ENCODE results near the gene XPO5. TPM values are rescaled to one million over a fixed set of nuclear protein-coding genes. Genes with fewer than 3 reads are reported as not detected.

XPO5 gene
- polyA plus RNA-seq, 1 of the 3 experiments (the other 2 are of a cell fraction), result 29.5 TPM

DNA sequence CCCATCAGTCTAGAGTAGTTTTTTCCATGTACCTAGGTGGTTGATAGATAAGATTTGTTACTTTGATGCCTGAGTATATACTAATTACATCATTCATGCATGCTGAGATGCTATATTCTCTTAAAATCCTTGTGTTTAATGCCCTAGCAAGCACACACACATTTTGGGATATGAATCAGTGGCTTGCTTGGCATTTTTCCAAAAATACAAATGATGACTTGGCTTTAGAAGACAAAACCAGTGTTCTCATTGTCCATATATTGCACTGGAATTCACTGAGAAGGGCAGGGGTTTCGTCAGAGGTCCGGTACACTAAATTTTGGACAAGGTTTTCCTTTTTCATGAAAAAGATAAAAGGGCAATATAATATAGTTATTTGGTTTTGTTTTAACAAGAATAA lies 28.3 kb upstream of the XPO5 start:
- peaks cover 26 to 61% of the 10 kb centered on the region in 2 experiments for H3K36me3 ChIP-seq (replicated peaks in 1 of 2; ENCODE audit: control insufficient read depth in 1 of 2, insufficient read depth in 2 of 2, low read length in 1 of 2)

GRCh38 chr6:43600595-43600994 lies 24.8 kb upstream of the XPO5 start:
- H3K9me2 ChIP-seq, result no peaks in the 10 kb centered on the region
- POLR2A ChIA-PET, result interaction anchor here (0.7 to 1.2 kb wide), 2 partner anchors 25 to 487 kb away, joined by 3 to 5 read pairs; no protein-coding TSS in a partner anchor
- no peak for DNase-seq
- 100% methylated on average over 2 of the region's 2 CpGs for WGBS (ENCODE audit: low lambda C conversion rate)
- H3K9me3 ChIP-seq, result no peaks in the 10 kb centered on the region
- H2AFZ ChIP-seq (ENCODE audit: low read depth), result no peak overlapping the region
- no peak overlapping the region for H3K4me3 ChIP-seq (ENCODE audit: low read depth in 2 of 2, low read length in 1 of 2)
- H3K27ac ChIP-seq (ENCODE audit: low read depth in 2 of 2, low read length in 1 of 2), result no peak overlapping the region
- H3F3A ChIP-seq (replicated peaks; ENCODE audit: insufficient read depth), result peaks cover 43% of the 10 kb centered on the region
- peaks cover 10% of the 10 kb centered on the region; the same call in 1 of the 2 replicates for H3K79me2 ChIP-seq (ENCODE audit: insufficient read depth)
- H4K20me1 ChIP-seq (ENCODE audit: insufficient read depth), result 0 out of 2 replicates have a peak, but pooled peaks cover 6% of the 10 kb centered on the region
- H3K27me3 ChIP-seq (ENCODE audit: insufficient read depth), result no peaks in the 10 kb centered on the region
- CTCF ChIA-PET, result interaction anchor here (1.9 kb wide), 1 partner anchor 8 kb away, joined by 8 read pairs; no protein-coding TSS in a partner anchor
- H3K4me2 ChIP-seq, result no peak overlapping the region
- H3K9ac ChIP-seq, result no peak overlapping the region
- peaks cover 26 to 62% of the 10 kb centered on the region in 2 experiments for H3K36me3 ChIP-seq (replicated peaks in 1 of 2; ENCODE audit: control insufficient read depth in 1 of 2, insufficient read depth in 2 of 2, low read length in 1 of 2)
- peaks cover 0 to 10% of the 10 kb centered on the region in 2 experiments; a peak in 1 of 4 replicates for H3K4me1 ChIP-seq (ENCODE audit: control insufficient read depth in 1 of 2, insufficient read depth in 2 of 2, low read depth in 1 of 2, low read length in 1 of 2)
- TF ChIP-seq, protein P1, sequence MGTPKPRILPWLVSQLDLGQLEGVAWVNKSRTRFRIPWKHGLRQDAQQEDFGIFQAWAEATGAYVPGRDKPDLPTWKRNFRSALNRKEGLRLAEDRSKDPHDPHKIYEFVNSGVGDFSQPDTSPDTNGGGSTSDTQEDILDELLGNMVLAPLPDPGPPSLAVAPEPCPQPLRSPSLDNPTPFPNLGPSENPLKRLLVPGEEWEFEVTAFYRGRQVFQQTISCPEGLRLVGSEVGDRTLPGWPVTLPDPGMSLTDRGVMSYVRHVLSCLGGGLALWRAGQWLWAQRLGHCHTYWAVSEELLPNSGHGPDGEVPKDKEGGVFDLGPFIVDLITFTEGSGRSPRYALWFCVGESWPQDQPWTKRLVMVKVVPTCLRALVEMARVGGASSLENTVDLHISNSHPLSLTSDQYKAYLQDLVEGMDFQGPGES (IDR thresholded peaks at IDR 0.05; ENCODE audit: low read depth, low read length), result no peak
- TF ChIP-seq EP300 (IDR thresholded peaks at IDR 0.05; ENCODE audit: borderline replicate concordance in 1 of 2, low read depth in 1 of 2, low read length in 1 of 2), result no peak
- TF ChIP-seq CTCF (IDR thresholded peaks at IDR 0.05), result no peak
- TF ChIP-seq, protein P2, sequence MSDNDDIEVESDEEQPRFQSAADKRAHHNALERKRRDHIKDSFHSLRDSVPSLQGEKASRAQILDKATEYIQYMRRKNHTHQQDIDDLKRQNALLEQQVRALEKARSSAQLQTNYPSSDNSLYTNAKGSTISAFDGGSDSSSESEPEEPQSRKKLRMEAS (IDR thresholded peaks at IDR 0.05; ENCODE audit: low read depth), result no peak
- no peak for TF ChIP-seq USF2 (IDR thresholded peaks at IDR 0.05; ENCODE audit: borderline replicate concordance, low read depth, low read length)
- no peak for TF ChIP-seq EZH2phosphoT487 (IDR thresholded peaks at IDR 0.05; ENCODE audit: borderline replicate concordance, low read depth)
- no peak for TF ChIP-seq CHD2 (IDR thresholded peaks at IDR 0.05; ENCODE audit: low read length, partially characterized antibody)
- no peak for TF ChIP-seq FOXJ3 (CRISPR knock-in tag; IDR thresholded peaks at IDR 0.05)
- no peak for TF ChIP-seq JUND (IDR thresholded peaks at IDR 0.05)
- no peak for TF ChIP-seq POLR2AphosphoS5 (IDR thresholded peaks at IDR 0.05; ENCODE audit: low read depth, low read length)
- TF ChIP-seq, protein P3, sequence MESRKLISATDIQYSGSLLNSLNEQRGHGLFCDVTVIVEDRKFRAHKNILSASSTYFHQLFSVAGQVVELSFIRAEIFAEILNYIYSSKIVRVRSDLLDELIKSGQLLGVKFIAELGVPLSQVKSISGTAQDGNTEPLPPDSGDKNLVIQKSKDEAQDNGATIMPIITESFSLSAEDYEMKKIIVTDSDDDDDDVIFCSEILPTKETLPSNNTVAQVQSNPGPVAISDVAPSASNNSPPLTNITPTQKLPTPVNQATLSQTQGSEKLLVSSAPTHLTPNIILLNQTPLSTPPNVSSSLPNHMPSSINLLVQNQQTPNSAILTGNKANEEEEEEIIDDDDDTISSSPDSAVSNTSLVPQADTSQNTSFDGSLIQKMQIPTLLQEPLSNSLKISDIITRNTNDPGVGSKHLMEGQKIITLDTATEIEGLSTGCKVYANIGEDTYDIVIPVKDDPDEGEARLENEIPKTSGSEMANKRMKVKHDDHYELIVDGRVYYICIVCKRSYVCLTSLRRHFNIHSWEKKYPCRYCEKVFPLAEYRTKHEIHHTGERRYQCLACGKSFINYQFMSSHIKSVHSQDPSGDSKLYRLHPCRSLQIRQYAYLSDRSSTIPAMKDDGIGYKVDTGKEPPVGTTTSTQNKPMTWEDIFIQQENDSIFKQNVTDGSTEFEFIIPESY (IDR thresholded peaks at IDR 0.05; ENCODE audit: borderline replicate concordance, low read depth), result no peak

More for the DNA sequence above, 28.3 kb upstream of the XPO5 start:
- Histone ChIP-seq H3K9me2 (no peaks in the 10 kb centered on the region), H2AFZ (ENCODE audit: low read depth) (no peak overlapping the region), H4K20me1 (ENCODE audit: insufficient read depth) (0 out of 2 replicates have a peak, but pooled peaks cover 6% of the 10 kb centered on the region), H3K4me3 (ENCODE audit: low read depth in 2 of 2, low read length in 1 of 2) (no peak overlapping the region), H3F3A (replicated peaks; ENCODE audit: insufficient read depth) (peaks cover 35% of the 10 kb centered on the region), H3K27ac (ENCODE audit: low read depth in 2 of 2, low read length in 1 of 2) (peak overlapping the region in 1 of 2 experiments; percentile 47; a peak in 2 of 4 replicates), H3K9ac (no peak overlapping the region), H3K9me3 (no peaks in the 10 kb centered on the region), H3K79me2 (ENCODE audit: insufficient read depth) (peaks cover 17% of the 10 kb centered on the region), H3K4me1 (ENCODE audit: control insufficient read depth in 1 of 2, insufficient read depth in 2 of 2, low read depth in 1 of 2, low read length in 1 of 2) (peaks cover 0 to 10% of the 10 kb centered on the region in 2 experiments; a peak in 2 of 4 replicates), H3K4me2 (no peak overlapping the region), H3K27me3 (ENCODE audit: insufficient read depth) (no peaks in the 10 kb centered on the region)
- no peak for DNase-seq
- 95% methylated on average over 2 of the region's 2 CpGs for WGBS (ENCODE audit: low lambda C conversion rate)
- CTCF ChIA-PET, result no interaction called here
- no peak for TF ChIP-seq RCOR1 (IDR thresholded peaks at IDR 0.05; ENCODE audit: low read length)
- peak; percentile 52 for TF ChIP-seq JUND (IDR thresholded peaks at IDR 0.05)
- TF ChIP-seq NFIC (IDR thresholded peaks at IDR 0.05; ENCODE audit: borderline replicate concordance), result peak; percentile 82
- no peak for TF ChIP-seq MXI1 (IDR thresholded peaks at IDR 0.05; ENCODE audit: low read depth, low read length)
- no peak for TF ChIP-seq FOXM1 (IDR thresholded peaks at IDR 0.05; ENCODE audit: low read depth)
- TF ChIP-seq ELF1 (IDR thresholded peaks at IDR 0.05), result no peak
- TF ChIP-seq, protein P2 (IDR thresholded peaks at IDR 0.05; ENCODE audit: low read depth), result no peak
- TF ChIP-seq NRF1 (IDR thresholded peaks at IDR 0.05; ENCODE audit: low read depth, low read length), result no peak
- TF ChIP-seq SMC3 (IDR thresholded peaks at IDR 0.05; ENCODE audit: low read depth, low read length), result no peak
- TF ChIP-seq TAF1 (IDR thresholded peaks at IDR 0.05; ENCODE audit: borderline replicate concordance, low read depth, low read length), result no peak
- peak; percentile 24; the same call in 1 of the 2 replicates for TF ChIP-seq TCF12 (IDR thresholded peaks at IDR 0.05)
- TF ChIP-seq GABPA (IDR thresholded peaks at IDR 0.05; ENCODE audit: low read depth), result no peak
- TF ChIP-seq FOSL2 (IDR thresholded peaks at IDR 0.05; ENCODE audit: borderline replicate concordance, low read depth), result peak; percentile 58; the same call in 1 of the 2 replicates
- no peak for TF ChIP-seq YY1 (IDR thresholded peaks at IDR 0.05; ENCODE audit: low read depth)
- no peak for TF ChIP-seq USF2 (IDR thresholded peaks at IDR 0.05; ENCODE audit: borderline replicate concordance, low read depth, low read length)
- TF ChIP-seq RAD21 (IDR thresholded peaks at IDR 0.05; ENCODE audit: low read length), result no peak
- POLR2A ChIA-PET, result no interaction called here
